ENCODE results near the gene ENKUR. TPM values are rescaled to one million over a fixed set of nuclear protein-coding genes. Genes with fewer than 3 reads are reported as not detected.
A peak's percentile ranks its signal among the peaks of the same experiment; 100 is the strongest.

ENKUR gene
- total and polyA plus RNA-seq, 10 of the 15 experiments (the other 5 are each of a cell fraction or from before 2014, with no cell fraction given), result 0.01 to 0.19 (median 0.11) TPM; not detected in 6

DNA sequence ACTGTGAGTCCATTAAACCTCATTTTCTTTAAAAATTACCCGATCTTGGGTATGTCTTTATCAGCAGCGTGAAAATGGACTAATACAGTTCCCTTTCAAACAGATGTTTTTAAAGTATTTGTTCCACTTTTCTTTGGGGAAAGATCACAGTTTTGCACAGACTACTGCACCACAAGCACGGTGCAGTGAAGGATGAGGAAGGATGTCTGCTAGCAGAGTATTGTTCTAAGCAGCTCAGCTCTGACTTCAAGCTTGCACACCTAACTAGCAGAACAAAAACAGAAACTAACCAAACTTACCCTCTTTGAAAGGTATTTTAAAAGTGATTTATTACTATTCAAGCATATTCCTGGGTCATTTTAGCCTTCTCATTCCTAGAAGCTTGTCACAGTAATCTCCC is 20.4 kb upstream of the ENKUR start:
- peak; percentile 87 for ATAC-seq
- Histone ChIP-seq H3K9me3 (replicated peaks; ENCODE audit: control insufficient read depth, insufficient read depth, low read length) (no peaks in the 10 kb centered on the region), H3K9ac (ENCODE audit: control insufficient read depth, insufficient read depth, low read length) (no peak overlapping the region), H3K4me3 (no peak overlapping the region), H3K27me3 (replicated peaks in 1 of 2; ENCODE audit: control insufficient read depth in 2 of 2, insufficient read depth in 2 of 2, low read length in 1 of 2) (no peaks in the 10 kb centered on the region; a peak in 1 of 4 replicates), H4K20me1 (ENCODE audit: control insufficient read depth, insufficient read depth) (no peaks in the 10 kb centered on the region), H3K4me1 (ENCODE audit: control insufficient read depth, insufficient read depth, low read length) (no peaks in the 10 kb centered on the region), H3K36me3 (ENCODE audit: control insufficient read depth in 2 of 2, insufficient read depth in 2 of 2, low read length in 1 of 2) (no peaks in the 10 kb centered on the region), H3K4me2 (ENCODE audit: control insufficient read depth, insufficient read depth) (no peak overlapping the region), H3K27ac (ENCODE audit: control insufficient read depth, insufficient read depth) (no peak overlapping the region), H2AFZ (ENCODE audit: control insufficient read depth, low read depth, low read length) (no peak overlapping the region), H3K79me2 (ENCODE audit: control insufficient read depth, insufficient read depth, low read length) (no peaks in the 10 kb centered on the region)
- no TSS peak for BruUV-seq (replicated peaks)
- ChIA-PET CTCF (interaction anchor here (0.6 to 1.6 kb wide), 4 partner anchors 19 to 576 kb away, joined by 3 to 5 read pairs (median 4); no protein-coding TSS in a partner anchor), POLR2A (interaction anchor here (0.8 kb wide), 1 partner anchor 107 kb away, joined by 4 read pairs; no protein-coding TSS in a partner anchor), SMC1A (ENCODE audit: uncharacterized antibody, unreplicated experiment) (interaction anchor here (0.6 to 3.7 kb wide), 11 partner anchors 9 to 403 kb away, joined by 3 to 19 read pairs (median 6); no protein-coding TSS in a partner anchor), RAD21 (ENCODE audit: unreplicated experiment) (interaction anchor here (1.0 to 4.0 kb wide), 4 partner anchors 20 to 107 kb away, joined by 3 to 18 read pairs (median 4); partner anchors contain the start of genes ENKUR and THNSL1)
- in situ Hi-C loops (cut with MboI), result no loop called here
- intact Hi-C loops (cut with micrococcal nuclease; ENCODE audit: unreplicated experiment), result no loop called here
- peak; percentile 12 for DNase-seq (ENCODE audit: low read depth, low spot score)
- WGBS (ENCODE audit: insufficient coverage, insufficient replicate concordance, low lambda C conversion rate, missing lambda C conversion rate), result 0% methylated on average over 3 of the region's 3 CpGs
- FAIRE-seq, result peak; percentile 13
- no peak for TF ChIP-seq POU2F2 (IDR thresholded peaks at IDR 0.05; ENCODE audit: borderline replicate concordance, low read depth, low read length)
- TF ChIP-seq, protein P1, sequence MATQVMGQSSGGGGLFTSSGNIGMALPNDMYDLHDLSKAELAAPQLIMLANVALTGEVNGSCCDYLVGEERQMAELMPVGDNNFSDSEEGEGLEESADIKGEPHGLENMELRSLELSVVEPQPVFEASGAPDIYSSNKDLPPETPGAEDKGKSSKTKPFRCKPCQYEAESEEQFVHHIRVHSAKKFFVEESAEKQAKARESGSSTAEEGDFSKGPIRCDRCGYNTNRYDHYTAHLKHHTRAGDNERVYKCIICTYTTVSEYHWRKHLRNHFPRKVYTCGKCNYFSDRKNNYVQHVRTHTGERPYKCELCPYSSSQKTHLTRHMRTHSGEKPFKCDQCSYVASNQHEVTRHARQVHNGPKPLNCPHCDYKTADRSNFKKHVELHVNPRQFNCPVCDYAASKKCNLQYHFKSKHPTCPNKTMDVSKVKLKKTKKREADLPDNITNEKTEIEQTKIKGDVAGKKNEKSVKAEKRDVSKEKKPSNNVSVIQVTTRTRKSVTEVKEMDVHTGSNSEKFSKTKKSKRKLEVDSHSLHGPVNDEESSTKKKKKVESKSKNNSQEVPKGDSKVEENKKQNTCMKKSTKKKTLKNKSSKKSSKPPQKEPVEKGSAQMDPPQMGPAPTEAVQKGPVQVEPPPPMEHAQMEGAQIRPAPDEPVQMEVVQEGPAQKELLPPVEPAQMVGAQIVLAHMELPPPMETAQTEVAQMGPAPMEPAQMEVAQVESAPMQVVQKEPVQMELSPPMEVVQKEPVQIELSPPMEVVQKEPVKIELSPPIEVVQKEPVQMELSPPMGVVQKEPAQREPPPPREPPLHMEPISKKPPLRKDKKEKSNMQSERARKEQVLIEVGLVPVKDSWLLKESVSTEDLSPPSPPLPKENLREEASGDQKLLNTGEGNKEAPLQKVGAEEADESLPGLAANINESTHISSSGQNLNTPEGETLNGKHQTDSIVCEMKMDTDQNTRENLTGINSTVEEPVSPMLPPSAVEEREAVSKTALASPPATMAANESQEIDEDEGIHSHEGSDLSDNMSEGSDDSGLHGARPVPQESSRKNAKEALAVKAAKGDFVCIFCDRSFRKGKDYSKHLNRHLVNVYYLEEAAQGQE (IDR thresholded peaks at IDR 0.05; ENCODE audit: low read depth, low read length), result no peak
- TF ChIP-seq STAT1 (conservative IDR thresholded peaks at IDR 0.05), result no peak
- peak; percentile 29; the same call in 1 of the 2 replicates for TF ChIP-seq MTA2 (IDR thresholded peaks at IDR 0.05; ENCODE audit: low read depth)
- TF ChIP-seq IKZF2 (IDR thresholded peaks at IDR 0.05), result peak; percentile 45 to 56; a peak in 2 of 4 replicates
- no peak for TF ChIP-seq ESRRA (IDR thresholded peaks at IDR 0.05; ENCODE audit: low read length)
- 0 out of 2 replicates have a peak, but pooled peaks have one; percentile 14 for TF ChIP-seq IKZF1 (conservative IDR thresholded peaks at IDR 0.05)
- peak; percentile 4; the same call in 1 of the 2 replicates for TF ChIP-seq RAD51 (IDR thresholded peaks at IDR 0.05)
